Right lobe of liver (tissue), 6 donors: Measurements from ENCODE around the gene WNT1. TPM values are rescaled to one million over a fixed set of nuclear protein-coding genes. Genes with fewer than 3 reads are reported as not detected.

Source experiments
- ATAC-seq, 4 donors: fragments of 200-7000 bp; cut with Tn5 transposase; one replicate each; pipeline ENCODE4 v1.9.1; 2020; ENCODE audit warnings: mild to moderate bottlenecking in 4 of 4, moderate library complexity in 4 of 4
- DNase-seq, 3 donors: peaks; one replicate each; pipeline ENCODE4 v3.0.0-alpha.2; 2020
- H3K27ac ChIP-seq, 3 donors: fragments of 200-600 bp; one replicate each; pipeline ENCODE4 v1.8.0; 2022
- H3K27me3 ChIP-seq, 2 donors: fragments of 200-600 bp; one replicate each; pipeline ENCODE4 v1.8.0; 2022
- H3K36me3 ChIP-seq, 4 donors: fragments of 200-600 bp; sonication (generic) in 1 of 4; one replicate each; pipeline versions ENCODE4 v1.5.1 to v1.8.0; 2017 to 2022; ENCODE audit warnings: control low read depth in 1 of 4
- H3K4me1 ChIP-seq, 4 donors: fragments of 200-600 bp; sonication (generic) in 1 of 4; one replicate each; pipeline versions ENCODE4 v1.5.1 to v1.8.0; 2017 to 2022; ENCODE audit warnings: control low read depth in 1 of 4
- H3K4me3 ChIP-seq, 3 donors: fragments of 200-600 bp; one replicate each; pipeline ENCODE4 v1.8.0; 2022
- H3K9me3 ChIP-seq, 4 donors: fragments of 200-600 bp; sonication (generic) in 1 of 4; one replicate each; pipeline versions ENCODE4 v1.5.1 to v1.8.0; 2017 to 2022; ENCODE audit warnings: control low read depth in 1 of 4
- POLR2A ChIP-seq: fragments of 450-650 bp; IDR thresholded peaks from one replicate; pipeline ENCODE4 v1.6.1; 2017; ENCODE audit warnings: antibody characterized with exemption, mild to moderate bottlenecking
- WGBS: methylation state at CpG from one replicate; pipeline ENCODE4 v1.1.6; 2018; ENCODE audit warnings: low coverage, low lambda C conversion rate; ENCODE audit not compliant: insufficient coverage; ENCODE audit errors: missing lambda C conversion rate; 5-methylcytosine and 5-hydroxymethylcytosine counted together
- intact Hi-C, 2 donors: fragments of 100-400 bp; cut with DNase I; formaldehyde crosslinking; loops; one replicate each; pipeline versions ENCODE4 v1.11.2 to v1.14.1; 2022
- total RNA-seq, 6 experiments: library from RNA; depleted of rRNA in 2 of 6; stranded (reverse); fragments of >200 nt in 2 of 6; fragmentation: NEBNext Ultra II Directional in 3 of 6; extraction: Animal tissue kit (Norgen Biotek cat#: 25700) in 3 of 6; gene quantifications; one replicate each; pipeline versions ENCODE4 v1.1.0 to v1.2.4, GENCODE V29; 2016 to 2023
- TF ChIP-seq, protein P1 (sequence below), 4 donors: fragments of 200-600 bp in 3 of 4; fragments of 450-650 bp in 1 of 4; IDR thresholded peaks; one replicate each; pipeline versions ENCODE4 v1.5.1 to v1.8.0; 2016 to 2022; ENCODE audit warnings: antibody characterized with exemption in 4 of 4, mild to moderate bottlenecking in 2 of 4
- donor health status: DM: no; HTN: yes; CAD: no.
- donor health status: DM: no; HTN: no; CAD: no.
- donor health status: DM: no; HTN: no; CAD: no.
- donor health status: DM: no; HTN: yes; CAD: no.
- donor health status: DM: no; HTN: yes; CAD: no.

The WNT1 gene
- total RNA-seq, 6 experiments from 2014 or later: not detected

DNA sequence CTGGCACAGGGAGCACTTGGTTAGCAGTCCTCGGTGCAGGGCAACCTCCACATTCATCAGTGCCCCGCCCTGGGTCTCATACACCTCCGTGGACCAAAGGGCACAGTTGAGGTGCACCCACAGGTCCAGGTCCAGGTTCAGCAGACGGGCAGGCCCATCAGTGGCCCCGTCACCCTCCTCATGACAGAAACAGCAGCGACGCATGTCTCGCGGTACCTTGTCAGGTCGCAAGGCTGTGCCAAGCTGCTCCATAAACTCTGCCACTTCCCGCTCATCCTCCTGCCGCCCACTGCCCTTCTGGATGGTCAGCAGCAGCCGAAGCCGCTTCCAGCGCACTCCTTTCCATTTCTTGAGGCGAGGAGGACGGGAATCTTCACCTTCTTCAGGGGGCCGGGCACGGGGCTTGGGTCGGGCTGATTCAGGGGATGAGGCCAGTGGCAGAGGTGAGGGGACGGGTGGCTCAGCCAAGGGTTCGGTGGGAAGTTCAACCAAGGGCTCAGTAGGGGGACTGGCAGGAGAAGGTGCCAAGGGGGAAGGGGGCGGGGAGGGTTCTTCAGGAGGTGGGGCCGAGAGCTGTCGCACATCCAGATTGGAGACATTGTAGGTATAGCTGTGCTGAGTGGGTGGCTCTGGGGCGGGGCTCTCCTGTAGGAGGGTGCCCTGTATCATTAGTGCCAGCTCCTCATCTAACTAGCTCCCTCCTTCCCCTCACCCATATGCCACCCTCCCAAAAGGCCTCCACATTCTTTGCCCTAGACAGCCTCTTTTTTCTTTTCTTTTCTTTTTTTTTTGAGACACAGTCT, 48.8 kb downstream of the WNT1 start:
- no peak overlapping the region for H3K4me3 ChIP-seq
- DNase-seq (no peak), ATAC-seq (no peak)
- 93% methylated on average over 13 of the region's 26 CpGs for WGBS
- H3K4me1 ChIP-seq: no peaks in the 10 kb centered on the region
- H3K36me3 ChIP-seq: peaks cover 4 to 79% (median 26%) of the 10 kb centered on the region in 4 donors
- no peak overlapping the region for H3K27ac ChIP-seq
- TF ChIP-seq POLR2A: no peak
- TF ChIP-seq, protein P1, sequence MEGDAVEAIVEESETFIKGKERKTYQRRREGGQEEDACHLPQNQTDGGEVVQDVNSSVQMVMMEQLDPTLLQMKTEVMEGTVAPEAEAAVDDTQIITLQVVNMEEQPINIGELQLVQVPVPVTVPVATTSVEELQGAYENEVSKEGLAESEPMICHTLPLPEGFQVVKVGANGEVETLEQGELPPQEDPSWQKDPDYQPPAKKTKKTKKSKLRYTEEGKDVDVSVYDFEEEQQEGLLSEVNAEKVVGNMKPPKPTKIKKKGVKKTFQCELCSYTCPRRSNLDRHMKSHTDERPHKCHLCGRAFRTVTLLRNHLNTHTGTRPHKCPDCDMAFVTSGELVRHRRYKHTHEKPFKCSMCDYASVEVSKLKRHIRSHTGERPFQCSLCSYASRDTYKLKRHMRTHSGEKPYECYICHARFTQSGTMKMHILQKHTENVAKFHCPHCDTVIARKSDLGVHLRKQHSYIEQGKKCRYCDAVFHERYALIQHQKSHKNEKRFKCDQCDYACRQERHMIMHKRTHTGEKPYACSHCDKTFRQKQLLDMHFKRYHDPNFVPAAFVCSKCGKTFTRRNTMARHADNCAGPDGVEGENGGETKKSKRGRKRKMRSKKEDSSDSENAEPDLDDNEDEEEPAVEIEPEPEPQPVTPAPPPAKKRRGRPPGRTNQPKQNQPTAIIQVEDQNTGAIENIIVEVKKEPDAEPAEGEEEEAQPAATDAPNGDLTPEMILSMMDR (IDR thresholded peaks at IDR 0.05): no peak
- no peaks in the 10 kb centered on the region for H3K27me3 ChIP-seq
- intact Hi-C loops: no loop called here
- H3K9me3 ChIP-seq: no peaks in the 10 kb centered on the region

DNA sequence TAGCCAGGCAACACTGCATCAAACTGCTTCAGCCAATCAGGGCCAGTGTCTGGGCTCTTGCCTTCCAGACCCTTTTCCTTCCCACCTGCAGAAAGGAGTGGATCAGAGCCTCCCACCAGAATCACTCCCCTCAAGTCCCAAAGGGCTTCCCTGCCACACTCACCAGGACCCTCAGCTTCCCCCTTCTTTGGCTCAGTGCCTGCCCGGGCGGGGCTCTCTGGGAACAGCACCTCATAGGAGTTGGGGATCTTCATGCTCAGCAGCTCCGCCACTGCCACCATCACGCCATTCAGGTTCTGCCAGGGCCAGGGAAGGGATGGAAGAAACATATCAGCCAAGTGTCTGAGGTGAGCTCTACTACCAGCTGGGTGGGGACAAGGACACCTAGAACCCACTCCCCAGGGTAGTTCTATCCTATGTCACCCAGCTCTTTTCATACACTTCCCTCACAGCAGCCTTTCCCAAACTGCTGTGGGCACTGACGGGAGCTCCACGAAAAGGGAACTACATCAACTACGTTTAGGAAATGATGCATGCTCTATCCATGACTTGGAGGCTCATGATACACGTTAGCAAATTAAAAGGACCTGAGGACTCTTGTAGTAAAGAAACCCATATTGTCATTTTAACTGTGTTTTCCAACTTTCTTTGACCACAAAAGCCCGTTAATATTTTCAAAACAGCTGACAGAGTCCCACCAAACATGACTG, 49.9 kb downstream of the WNT1 start:
- H3K4me3 ChIP-seq: no peak overlapping the region
- intact Hi-C loops: no loop called here
- TF ChIP-seq, protein P1 (IDR thresholded peaks at IDR 0.05): no peak
- TF ChIP-seq POLR2A: no peak
- ATAC-seq (no peak), DNase-seq (no peak)
- H3K27me3 ChIP-seq: no peaks in the 10 kb centered on the region
- peaks cover 4 to 77% (median 27%) of the 10 kb centered on the region in 4 donors for H3K36me3 ChIP-seq
- WGBS: 78% methylated on average over 5 of the region's 9 CpGs
- H3K27ac ChIP-seq: no peak overlapping the region
- H3K9me3 ChIP-seq: no peaks in the 10 kb centered on the region
- no peaks in the 10 kb centered on the region for H3K4me1 ChIP-seq

DNA sequence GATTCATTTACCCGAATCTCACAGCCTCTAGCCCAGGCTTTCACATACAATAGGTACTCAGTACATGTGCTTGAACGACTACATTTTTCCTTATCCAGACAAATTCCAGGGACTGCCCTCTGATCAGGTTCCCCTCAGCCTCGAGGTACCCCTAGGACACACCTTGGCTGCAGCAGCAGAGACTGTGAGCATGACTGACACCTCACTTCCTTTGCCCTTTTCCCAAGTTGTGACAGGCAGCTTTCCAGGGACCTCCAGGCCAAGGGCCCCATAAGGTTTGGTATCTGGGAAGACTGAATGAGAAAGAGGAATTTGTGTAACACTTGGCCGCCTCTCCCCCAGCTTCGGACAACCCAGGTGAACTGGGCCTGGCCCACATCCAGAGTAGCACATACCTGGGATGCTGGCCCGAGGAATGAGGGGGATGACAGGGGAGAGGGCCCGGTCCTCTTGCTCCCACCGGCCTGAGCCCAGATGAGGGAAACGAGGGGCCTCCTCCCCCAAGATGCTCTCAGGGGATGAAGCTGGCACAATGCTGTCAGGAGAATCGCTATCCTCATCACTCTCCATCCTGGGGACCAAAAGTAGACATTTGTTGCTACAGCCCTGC, 50.6 kb downstream of the WNT1 start:
- Histone ChIP-seq H3K27me3 (no peaks in the 10 kb centered on the region), H3K9me3 (no peaks in the 10 kb centered on the region), H3K4me1 (no peaks in the 10 kb centered on the region), H3K27ac (no peak overlapping the region), H3K36me3 (peaks cover 7 to 77% (median 31%) of the 10 kb centered on the region in 4 donors), H3K4me3 (no peak overlapping the region)
- DNase-seq (no peak), ATAC-seq (no peak)
- intact Hi-C loops: no loop called here
- no peak for TF ChIP-seq POLR2A
- TF ChIP-seq, protein P1 (IDR thresholded peaks at IDR 0.05): no peak
- 86% methylated on average over 4 of the region's 10 CpGs for WGBS

DNA sequence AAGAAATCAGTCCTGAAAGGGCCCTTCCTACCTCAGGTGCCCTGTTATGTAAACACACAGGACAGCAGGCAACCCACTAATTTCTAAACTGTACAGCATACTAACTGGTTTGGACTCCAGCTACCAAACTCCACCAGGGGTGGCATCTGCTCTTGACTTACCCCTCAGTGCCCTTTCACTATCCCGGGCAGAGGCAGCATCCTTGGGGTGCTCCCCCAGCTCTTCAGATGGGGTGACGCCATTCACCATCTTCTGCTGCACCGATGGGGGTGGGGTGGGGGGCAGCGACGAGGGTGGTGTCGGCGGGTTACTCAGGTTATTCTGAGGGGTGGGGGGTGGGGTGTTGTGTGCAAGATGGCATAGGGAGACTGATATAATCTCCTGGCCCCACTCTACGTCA, 52.0 kb downstream of the WNT1 start:
- WGBS: no CpG with 5 or more reads among the region's 8 CpGs
- no peak overlapping the region for H3K4me3 ChIP-seq
- no peak overlapping the region for H3K27ac ChIP-seq
- TF ChIP-seq, protein P1 (IDR thresholded peaks at IDR 0.05): no peak
- no peak for TF ChIP-seq POLR2A
- intact Hi-C loops: no loop called here
- no peak for DNase-seq
- H3K9me3 ChIP-seq: no peaks in the 10 kb centered on the region
- no peaks in the 10 kb centered on the region for H3K27me3 ChIP-seq
- H3K36me3 ChIP-seq: peaks cover 7 to 77% (median 35%) of the 10 kb centered on the region in 4 donors
- H3K4me1 ChIP-seq: no peaks in the 10 kb centered on the region
- ATAC-seq: no peak
